IPS-NIHi7 (cell line): ENCODE results near the gene MSI2.

Experiments
- DNase-seq: peaks from one replicate; pipeline ENCODE4 v3.0.0; 2012; ENCODE audit warnings: mixed read lengths; ENCODE audit errors: extremely low spot score

MSI2 gene

DNA sequence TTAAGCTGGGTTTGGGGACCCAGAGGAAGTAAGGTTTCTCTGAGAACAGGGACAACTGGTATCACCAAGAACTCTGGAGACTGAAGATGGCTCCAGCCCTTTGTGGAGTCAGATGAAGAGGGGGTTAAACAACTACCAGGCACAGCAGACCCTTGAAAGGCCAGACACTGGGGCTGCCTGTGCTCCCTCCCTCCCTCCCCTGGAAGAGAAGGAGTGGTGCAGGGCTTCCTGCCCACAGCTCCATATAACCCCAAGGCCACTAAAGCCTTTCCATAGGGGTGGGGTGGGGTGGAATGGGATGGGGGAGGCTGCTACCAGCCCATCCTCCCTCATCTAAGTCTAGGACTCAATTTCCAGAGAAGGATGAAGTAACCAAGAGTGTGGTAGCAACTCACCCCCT is 422.1 kb downstream of the MSI2 start:
- DNase-seq = no peak

GRCh38 chr17:57679356-57679755 is 423.0 kb downstream of the MSI2 start:
- DNase-seq = no peak

GRCh38 chr17:57679906-57680695 is 423.8 kb downstream of the MSI2 start:
- DNase-seq = no peak

DNA sequence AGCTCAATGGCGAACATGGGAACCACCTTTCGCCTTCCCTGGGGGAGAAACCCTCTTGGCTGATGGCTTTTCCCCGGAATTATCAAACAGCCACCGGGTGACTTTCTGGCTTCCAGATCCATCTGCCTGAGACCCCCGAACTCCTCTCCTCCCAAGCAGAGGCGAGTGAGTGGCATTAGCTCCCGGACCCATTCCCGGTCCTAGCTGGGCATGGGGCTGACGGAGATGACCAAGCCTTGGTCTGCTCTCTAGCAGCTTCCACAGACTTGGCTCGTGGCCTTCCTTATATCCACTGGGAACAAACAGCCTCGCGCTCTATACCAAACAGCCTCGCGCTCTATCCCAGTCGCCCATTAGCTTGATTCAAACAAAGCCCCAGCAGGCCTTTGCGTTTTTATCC is 426.4 kb downstream of the MSI2 start:
- DNase-seq = no peak

- DNase-seq = no peak
Observed at GRCh38 chr17:57684711-57685498, 428.6 kb downstream of the MSI2 start.

- no peak for DNase-seq
Observed at GRCh38 chr17:57685499-57686132, 429.3 kb downstream of the MSI2 start.

DNA sequence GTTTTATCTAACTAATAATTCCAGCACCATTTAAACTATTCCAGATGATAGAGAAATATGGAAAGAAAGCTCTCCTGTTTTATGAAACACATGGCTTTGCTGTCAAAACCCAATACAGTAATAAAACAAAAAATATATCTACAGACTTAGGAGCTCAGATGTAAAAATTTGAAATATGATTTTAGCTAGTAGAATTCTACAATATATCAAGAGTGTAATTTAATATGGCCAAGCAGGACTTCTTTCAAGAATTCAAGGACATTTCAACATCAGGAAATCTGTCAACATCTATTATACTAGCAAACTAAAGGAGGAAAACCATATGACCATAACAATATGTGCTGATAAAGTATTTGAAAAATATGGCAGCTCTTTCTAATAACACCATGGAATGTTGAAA is 431.3 kb downstream of the MSI2 start:
- DNase-seq = no peak

DNA sequence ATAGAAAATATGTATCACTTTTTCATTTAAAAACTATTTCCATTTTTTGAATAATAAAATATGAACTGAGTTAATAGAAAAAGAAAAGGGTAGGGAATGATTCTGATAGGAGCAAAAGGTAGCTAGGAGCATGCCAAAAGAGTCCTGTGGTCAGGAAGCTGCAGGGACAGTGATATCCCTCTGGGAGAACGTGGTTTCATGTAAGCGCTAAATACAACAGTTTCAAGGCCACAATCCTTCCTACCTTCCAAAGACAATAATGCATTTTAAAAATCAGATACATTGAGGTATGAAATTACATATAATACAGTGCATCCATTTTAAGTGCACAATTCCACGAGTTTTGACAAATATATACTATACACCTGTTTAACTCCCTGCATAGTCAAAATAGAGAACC is 432.9 kb downstream of the MSI2 start:
- DNase-seq = no peak

DNA sequence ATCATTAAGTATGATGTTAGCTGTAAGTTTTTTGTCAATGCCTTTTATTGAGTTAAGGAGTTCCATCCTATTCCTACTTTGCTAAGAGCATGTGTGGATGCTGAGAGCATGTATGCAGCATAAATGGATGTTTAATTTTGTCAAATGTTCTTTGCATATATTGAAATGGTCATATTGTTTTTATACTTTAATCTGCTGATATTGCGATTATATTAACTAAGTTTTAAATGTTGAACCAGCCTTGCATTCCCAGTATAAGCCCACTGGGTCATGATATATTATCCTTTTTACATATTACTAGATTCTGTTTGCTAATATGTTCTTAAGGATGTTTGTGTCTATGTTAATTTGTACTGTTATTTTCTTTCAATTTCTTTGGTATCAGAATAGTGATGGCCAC is 435.6 kb downstream of the MSI2 start:
- no peak for DNase-seq

DNA sequence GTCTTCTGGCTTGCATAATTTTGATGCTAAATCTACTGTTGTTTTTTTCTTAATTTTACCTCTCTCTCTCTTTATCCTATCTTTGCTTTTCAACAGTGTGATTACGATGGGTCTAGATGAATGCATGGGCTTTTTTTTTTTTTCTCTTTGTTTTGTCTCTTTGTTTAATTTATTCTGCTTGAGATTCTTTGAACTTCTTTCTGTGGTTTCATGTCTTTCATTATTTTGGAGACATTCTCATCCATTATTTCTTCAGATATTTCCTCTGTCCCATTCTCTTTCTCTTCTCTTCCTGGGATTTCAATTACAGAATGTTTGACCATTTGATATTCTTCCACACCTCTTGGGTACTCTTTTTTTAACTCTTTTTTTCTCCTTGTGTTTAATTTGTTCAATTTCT is 436.4 kb downstream of the MSI2 start:
- DNase-seq = no peak

GRCh38 chr17:57694051-57694450 is 437.7 kb downstream of the MSI2 start:
- DNase-seq = no peak

DNA sequence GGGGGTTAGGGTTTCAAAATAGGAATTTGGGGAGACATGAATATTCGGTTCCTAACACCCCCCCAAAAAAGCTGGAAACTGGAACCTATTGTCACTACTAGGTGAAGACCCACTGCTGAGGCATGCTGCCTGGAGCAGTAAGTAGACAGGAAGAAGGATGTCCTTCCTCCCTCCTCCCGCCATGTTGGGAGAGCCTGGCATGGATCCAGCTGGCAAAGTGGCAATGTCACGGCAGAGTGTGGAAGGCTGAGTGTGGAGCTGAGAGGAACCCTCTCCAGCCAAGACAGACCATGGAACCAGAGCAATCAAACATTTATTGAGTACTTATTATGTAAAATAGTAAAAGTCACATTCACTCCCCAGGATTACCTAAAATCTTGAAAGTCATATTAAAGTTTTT is 439.7 kb downstream of the MSI2 start:
- no peak for DNase-seq

DNA sequence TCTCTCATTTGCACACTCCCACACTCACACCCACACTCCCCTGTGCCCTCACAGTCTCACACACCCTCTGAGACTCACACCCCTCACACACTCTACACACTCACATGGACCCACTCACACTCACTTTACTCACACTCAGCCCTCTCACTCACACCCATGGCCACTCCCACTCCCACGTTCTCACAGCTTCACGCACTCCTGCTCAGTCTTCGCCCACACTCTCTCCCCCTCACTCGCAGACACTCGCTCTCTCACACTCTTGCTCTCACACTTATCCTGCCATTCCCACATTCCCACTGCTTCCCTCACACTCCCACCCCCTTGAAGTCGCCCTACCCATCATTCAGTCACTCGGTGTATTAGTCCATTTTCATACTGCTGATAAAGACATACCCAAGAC is 440.9 kb downstream of the MSI2 start:
- no peak for DNase-seq

DNA sequence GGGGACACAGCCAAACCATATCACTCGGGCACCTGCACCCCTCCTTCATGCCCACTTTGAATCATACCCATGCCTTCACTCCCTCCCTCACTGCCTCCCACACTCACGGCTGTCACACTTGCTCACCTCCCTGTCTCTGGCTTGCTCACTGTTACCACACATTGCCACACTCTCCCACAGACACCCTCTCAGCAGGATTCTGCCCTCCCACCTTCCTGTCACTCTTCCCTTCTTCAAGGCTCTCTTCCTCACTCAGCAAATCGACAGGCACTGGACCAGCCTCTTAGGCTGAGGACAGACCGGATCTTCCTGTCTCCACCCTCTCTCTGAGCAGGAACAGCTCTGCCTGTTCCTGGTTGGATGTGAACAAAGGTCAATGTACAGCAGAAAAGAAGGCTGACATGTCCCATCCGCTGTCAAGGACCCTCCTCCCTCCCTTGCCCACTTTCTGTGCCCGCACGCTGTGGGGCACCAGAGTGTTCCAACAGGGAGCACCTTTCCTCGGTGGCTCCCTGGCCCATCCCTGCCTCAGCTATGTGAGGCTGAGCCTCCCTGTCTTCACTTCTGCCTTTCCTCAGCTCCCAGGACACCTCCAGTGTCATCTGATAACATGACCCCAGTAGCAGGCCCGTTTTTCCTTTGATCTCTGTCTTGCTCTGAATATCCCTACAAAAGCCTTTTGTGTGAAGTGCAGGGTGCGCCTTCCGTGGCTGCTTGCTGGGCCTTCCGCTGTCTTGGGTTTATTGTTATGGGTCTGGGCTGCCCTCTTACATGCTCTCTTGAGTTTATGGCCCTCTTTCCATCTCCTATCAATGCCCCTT is 441.8 kb downstream of the MSI2 start:
- DNase-seq = peak; percentile 37

- DNase-seq = no peak
Observed at GRCh38 chr17:57699751-57700219, 443.5 kb downstream of the MSI2 start.

GRCh38 chr17:57701124-57701523 is 444.8 kb downstream of the MSI2 start:
- no peak for DNase-seq

DNA sequence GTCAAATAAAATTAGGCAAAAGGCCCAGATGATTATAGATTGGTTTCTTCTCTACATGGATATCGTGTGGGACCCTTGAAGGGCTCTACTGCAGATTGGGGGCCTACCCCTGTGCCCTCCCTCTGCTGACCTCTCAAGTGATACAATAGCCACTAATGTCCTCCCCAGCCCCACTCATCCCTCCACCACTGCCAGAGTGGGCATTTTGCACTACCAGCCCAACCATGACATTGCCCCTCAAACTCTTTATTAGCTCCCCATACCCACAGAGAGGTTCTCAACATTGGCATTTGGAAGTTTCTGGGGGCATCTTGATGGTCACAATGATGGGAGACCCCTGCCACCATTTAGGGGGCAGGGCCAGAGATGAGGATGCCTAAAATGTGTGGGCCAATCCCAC is 446.9 kb downstream of the MSI2 start:
- no peak for DNase-seq

- no peak for DNase-seq
Observed at GRCh38 chr17:57704448-57704847, 448.1 kb downstream of the MSI2 start.

DNA sequence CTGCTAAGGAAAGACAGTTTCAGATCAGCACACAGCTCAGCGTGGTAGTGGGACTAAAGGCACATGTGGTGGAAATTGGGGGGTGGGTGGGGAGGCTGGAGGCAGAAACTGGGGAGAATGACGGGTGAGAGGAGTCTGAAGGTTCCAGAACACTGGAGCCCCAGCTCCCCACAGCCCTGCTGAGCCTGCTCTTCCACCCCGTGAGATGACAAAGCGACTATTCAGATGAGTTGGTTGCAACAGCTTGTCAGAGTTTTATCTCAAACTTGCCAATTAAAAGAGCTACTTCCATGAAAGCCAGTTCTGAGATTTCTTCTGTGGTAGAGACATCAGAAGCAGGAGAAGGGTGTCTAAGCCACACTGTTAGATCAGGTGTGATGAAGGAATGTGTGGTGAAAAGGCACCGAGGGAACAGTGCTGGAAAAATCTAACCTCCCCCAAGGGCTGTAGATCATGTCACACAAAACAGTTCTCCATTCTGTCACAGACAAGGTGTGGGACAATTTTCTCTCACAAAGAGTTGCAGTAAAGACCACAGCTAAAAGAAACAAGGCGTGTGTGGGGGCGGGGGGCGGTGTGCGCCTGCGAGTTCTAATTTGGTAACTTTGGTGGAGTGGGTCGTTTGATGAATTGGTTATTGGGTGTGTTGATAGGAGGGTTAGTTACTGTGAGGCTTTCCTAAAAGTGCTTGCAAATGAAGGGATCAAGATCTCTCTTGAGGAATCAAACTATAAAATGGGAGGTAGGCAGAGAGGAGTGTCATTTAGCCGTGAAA is 449.8 kb downstream of the MSI2 start:
- DNase-seq = no peak

- DNase-seq = no peak
Observed at GRCh38 chr17:57706761-57707160, 450.4 kb downstream of the MSI2 start.

DNA sequence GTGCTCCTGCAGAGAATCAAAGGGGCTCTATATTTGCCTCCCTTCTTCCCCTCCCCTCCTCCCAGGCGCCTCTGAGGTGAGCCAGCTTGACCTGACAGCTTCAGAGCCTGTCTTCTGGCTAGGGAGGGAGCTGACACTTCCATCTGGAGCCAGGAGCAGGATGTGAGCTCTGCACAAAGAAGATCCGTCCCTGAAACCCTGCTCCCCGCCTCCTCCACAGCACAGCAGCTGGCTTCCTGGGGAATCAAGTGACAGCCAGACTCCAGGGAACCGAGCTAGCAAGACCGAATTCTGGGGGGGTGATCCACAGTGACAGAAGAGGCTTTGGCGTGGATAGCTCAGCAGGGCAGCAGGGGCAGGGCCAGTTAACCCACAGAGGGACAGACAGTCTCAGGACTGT is 451.6 kb downstream of the MSI2 start:
- peak; percentile 72 for DNase-seq
